UCSD-AML1 (cell line): ENCODE results near the gene MARCKSL1.
"Not testable (repeated sequence)": the region's sequence is repeated elsewhere in the genome, so short reads cannot be mapped to it uniquely, and the experiment has no call there.

Source experiments
- DNase-seq: peaks from one replicate; lab custom pipeline; 2025; ENCODE audit not compliant: unreplicated experiment; lab: John Stamatoyannopoulos, UW

The MARCKSL1 gene

DNA sequence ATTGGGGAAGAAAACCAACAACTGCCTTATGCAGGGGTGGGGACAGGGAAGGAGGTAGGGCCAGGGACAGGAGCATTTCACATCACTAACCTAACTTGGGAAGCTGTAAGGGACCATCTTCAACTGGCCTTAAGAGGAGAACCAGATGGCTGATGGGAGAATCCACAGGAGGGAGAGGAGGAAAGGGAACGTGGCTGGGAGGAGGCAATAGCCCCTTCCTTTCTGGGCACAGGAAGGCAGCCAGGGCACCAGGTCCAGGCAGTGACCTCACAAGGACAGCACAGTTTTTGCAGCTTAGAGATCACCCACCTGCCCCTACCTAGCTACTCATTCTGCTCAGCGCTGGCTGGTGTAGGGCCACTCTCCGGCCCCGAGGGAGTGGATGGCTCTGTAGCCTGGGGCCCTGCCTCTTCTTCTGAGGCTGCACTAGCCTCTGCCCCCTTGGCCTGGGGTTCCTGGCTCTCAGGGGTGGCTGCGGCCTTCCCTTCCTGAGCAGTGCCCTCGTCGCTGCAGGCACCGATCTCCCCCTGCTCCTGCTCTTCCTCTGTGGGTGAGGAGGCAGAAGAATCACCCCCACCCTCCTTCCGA, 1.7 kb downstream of the MARCKSL1 start:
- DNase-seq = no peak

DNA sequence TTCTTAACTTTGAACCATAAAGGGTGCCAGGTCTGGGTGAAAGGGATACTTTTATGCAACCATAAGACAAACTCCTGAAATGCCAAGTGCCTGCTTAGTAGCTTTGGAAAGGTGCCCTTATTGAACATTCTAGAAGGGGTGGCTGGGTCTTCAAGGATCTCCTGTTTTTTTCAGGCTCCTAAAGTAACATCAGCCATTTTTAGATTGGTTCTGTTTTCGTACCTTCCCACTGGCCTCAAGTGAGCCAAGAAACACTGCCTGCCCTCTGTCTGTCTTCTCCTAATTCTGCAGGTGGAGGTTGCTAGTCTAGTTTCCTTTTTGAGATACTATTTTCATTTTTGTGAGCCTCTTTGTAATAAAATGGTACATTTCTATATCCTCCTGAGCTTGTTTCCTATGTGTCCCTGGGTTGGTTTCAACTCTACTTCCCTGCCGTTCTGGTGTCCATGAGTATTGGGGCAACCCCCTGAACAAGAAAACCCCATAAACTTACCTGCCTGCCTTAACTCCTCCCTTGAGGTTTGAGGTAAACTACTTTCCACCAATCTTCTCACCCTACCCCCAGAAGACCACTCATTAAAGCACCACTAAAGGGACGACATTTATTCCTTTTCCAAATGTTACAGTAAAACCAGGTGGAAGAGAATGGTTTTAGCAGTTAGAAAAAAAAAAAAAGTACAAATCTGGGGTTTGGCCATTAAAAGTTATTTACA, 2.6 kb downstream of the MARCKSL1 start:
- no peak for DNase-seq

DNA sequence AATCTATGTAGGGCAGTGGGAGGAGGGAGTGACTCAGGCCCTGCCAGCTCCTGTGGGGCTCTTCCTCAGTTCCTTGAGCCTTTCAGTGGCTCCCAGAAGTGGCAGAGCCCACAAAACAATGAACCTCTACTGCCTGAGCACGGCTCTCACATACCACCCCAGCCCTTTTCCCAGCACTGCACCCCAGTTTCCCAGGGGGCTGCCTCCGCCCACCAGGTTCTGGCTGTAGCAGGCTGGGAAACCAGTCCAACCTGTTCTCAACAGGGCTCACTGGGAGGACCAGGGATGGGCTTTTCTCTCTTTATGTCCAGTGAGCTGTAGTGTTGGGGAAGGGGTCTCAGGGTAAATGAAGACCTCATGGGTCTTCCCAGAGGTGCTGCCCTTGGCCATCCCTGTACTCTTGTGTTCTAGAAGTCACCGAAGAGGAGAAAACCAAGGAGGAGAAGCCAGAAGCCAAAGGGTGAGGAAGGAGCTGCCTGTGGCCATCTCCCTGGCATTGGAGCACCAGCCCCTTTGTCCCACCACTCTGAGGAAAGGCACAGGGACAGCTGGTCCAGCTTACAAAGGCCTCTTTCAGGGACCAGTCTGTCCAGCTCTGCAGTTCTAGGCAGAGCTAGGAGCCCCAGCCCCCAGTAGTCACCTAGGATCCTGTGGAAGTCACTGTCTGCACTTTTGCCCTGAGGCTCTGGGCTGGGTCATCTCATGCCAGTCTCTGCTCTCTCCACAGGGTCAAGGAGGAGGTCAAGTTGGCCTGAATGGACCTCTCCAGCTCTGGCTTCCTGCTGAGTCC, 3.5 kb downstream of the MARCKSL1 start:
- no peak for DNase-seq

DNA sequence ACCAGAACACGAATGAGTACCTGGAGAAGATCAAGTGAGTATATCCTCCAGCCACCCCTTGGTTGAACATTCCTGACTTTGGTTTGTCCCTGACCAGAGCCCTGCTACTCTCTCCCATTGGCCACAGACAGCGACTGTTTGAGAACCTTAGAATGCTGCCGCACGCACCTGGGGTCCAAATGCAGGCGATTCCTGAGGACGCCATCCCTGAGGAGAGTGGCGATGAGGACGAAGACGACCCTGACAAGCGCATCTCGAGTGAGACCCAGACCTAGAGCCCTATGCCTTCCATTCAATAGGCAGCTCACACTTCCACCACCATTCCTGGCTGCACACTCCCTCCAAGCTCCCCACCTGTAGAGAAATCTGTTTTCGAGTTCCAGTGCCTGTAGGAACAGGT, 4.5 kb downstream of the MARCKSL1 start:
- DNase-seq = no peak

DNA sequence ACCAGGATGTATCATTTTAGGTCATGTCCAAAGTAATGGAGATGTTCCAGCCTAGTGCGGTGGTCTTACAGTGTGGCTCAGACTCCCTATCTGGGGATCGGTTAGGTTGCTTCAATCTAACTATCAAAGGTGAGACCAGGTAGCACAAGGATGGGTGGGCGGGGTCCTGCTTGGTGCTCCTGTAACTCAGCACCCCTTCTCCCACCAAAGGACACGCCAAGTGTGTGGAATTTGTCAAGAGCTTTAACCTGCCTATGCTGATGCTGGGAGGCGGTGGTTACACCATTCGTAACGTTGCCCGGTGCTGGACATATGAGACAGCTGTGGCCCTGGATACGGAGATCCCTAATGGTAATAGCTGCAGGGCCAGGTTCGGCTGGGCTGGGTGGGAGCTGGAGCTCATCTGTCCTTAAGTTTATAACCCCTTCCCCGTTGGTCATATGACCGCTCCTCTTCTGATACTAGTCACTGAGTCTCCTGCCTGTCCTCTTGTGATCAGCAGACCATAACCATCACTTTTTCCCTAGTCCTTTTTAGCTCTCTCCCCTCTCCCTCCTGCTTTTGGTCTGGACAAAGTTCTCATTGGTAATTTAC, 5.4 kb downstream of the MARCKSL1 start:
- DNase-seq = no peak

DNA sequence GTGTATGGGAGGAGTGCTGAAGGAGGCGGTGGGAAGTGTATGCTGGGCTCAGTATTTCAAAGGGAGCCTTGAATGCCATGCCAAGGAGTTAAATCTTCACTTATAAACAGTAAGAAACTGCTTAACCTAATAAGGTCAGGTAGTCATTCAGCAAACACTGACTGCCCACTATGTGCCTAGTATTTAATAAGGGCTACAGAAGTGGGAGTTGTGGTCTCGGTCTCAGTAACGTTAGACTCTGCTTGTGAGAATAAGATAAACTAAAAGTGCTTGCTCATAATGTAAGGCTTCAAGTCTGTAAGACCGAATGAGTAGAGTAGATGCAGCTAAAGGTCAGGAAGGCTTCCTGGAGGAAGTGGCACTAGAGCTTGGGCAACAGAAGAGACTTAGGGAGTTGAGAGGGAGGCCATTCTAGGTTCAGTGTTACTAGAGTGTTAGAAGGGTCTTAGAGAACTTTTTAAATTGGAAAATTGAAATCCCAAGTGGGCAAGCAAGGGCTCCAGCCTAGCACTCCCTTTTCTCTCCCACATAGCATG, 6.0 kb downstream of the MARCKSL1 start:
- no peak for DNase-seq

DNA sequence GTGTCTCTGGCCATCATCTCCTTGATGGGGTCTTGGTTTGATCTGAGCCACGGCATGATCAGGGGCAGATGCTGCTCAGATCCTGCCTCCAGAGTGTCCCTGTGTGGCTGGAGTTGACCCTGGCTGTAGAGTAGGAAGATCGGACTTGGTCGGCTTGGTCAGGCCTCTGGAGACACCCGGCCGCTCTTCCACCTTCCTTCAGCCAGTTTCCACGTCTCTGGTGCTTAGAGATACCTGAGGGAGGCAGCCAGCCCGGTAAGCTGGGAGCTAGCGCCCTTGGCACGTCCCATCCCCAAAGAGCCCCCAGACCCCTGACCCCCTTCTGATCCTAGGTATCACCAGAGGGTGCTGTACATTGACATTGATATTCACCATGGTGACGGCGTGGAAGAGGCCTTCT, 8.8 kb downstream of the MARCKSL1 start:
- no peak for DNase-seq

DNA sequence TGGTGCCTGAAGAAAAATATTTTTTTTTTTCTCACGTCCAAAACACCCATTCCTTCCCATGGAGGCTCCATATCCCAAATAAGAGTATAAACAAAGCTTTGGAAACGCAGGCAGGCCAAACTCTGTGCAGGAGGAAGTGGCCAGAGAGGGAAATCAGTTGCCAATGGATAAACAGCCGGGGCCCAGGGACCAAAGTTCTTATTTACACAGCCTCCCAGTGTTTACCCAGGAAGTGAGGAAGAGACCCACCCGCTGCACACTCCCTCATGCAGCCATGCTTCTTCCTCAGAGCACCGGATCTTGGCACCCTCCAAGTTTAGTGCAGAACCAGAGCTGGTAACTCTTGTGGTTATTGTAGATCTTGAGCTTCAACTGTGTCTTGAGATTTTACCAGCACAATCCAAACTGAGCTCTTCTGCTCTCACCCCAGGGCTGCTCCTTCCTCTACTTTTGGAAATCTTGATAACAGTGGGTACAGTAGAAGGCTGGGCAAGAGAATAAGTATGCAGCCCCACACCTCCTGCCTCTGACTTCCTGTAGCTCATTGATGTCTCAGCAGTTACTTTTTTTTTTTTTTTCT, 14.2 kb downstream of the MARCKSL1 start:
- DNase-seq = peak; percentile 27

DNA sequence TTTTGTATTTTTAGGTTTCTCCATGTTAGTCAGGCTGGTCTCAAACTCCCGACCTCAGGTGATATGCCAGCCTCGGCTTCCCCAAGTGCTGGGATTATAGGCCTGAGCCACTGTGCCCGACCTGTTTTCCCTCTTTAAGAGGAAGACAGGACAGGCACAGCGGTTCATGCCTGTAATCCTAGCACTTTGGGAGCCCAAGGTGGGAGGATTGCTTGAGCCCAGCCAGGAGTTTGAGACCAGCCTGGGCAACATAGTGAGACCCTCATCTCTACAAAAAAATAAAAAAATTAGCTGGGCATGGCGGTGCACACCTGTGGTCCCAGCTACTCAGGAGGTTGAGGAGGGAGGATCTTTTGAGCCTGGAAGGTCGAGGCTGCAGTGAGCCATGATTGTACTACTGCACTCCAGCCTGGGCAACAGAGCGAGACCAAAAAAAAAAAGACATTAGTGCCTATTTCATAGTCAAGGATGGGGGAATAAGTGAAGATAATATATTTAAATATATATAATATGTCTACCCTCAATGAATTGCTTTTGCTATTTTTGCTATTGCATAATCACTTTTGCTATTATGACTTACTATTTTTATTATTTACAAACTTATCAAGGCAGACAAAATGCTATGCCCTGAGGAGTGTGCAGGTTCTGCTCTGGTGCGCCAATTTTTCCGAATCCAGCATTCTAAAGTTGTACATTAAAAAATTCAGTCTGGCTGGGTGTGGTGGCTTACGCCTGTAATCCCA, 17.7 kb downstream of the MARCKSL1 start:
- no peak for DNase-seq

DNA sequence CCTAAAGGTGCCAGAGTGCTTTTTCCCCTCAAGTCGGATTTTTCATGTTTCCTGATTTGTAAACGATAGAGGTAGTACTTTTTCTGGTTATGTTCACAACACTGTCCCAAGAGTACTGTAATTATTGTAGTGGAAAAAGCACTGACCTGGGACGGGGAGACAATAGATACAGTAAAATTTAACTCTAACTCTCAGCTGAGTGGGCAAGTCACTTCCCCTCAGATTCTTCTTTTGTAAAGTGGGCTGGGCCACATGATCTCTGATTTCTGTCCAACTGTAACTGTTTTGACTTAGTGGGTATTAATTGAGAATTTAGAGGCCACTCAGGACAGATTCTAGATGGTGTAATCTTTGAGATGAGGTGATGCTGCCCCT, 19.1 kb downstream of the MARCKSL1 start:
- DNase-seq = no peak

DNA sequence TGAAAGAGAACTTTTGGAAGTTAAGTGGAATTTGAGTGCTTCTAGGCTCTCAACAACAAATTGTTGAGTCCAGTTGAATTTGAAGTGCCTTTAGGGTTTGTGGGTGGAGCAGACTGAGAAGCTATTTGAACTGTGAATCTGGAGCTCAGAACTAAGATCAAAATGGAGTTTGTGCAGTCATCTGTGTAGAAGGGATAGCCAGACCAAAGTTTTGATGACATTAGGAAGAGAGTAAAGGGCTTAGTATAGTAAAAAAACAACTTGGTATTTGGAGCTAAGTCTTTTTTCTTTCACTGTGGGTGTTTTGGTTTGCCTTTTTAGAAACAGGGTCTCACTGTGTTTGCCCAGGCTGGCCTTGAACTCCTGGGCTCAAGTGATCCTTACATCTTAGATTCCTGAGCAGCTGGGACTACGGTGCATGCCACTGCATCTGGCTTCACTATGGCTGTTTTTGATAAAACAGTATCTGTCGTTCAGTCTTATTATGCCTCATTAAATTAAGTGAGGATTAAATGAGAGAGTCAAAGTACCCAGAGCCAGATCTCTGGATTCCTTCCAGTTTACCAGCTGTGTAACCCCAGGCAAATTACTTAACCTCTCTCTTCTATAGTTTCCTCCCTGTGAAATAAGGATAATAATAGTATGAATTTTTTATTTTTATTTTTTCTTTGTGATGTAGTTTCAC, 24.2 kb downstream of the MARCKSL1 start:
- DNase-seq = no peak

DNA sequence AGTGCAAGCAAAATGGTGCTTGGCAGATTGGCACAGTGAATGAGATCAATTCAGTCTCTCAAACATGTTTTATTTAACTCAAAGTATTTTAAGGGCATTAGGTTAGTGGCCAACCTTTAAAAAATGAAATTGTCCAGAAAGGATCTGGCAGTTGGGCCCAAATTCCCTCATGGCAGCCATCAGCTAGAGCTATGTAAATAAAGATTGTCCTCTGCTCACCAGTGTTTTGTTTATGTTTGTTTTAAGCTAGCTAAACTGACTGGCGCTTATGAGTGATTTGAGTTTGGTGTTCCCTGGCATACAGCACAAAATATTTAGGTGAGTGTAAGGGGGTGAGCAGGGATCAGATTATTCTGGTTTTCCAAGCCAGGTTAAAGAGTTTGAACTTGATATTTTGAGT, 26.1 kb downstream of the MARCKSL1 start:
- no peak for DNase-seq

DNA sequence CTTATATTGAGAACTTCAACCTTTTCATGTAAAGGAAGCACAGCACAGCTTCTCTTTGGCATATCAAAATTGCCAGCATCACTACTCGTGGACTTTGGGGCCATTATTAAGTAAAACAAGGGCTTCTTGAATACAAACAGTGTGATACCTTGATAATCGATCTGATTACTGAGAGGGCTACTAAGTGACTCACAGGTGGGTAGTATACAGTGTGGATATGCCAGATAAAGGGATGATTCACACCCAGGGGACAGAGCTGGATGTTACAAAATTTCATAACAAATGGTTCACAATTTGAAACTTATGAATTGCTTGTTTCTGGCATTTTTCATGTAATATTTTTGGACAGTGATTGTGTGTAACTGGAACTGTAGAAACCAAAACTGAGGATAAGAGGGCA, 28.7 kb downstream of the MARCKSL1 start:
- no peak for DNase-seq

DNA sequence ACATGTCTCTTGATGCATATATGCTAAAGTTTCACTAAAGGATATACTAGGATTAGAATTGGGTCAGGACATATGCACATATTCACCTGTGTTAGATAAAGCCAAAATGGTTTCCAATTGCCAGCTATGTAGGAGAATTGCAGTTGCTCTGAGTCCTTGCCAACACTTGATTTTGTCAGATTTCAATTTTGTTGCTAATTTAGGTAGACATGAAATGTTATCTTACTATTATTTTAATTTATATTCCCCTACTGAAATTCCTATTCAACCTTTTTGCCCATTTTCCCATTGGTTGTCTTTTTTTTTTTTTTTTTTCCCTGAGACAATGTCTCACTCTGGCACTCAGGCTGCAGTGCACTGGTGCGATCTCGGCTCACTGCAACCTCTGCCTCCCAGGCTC, 30.7 kb downstream of the MARCKSL1 start:
- no peak for DNase-seq

DNA sequence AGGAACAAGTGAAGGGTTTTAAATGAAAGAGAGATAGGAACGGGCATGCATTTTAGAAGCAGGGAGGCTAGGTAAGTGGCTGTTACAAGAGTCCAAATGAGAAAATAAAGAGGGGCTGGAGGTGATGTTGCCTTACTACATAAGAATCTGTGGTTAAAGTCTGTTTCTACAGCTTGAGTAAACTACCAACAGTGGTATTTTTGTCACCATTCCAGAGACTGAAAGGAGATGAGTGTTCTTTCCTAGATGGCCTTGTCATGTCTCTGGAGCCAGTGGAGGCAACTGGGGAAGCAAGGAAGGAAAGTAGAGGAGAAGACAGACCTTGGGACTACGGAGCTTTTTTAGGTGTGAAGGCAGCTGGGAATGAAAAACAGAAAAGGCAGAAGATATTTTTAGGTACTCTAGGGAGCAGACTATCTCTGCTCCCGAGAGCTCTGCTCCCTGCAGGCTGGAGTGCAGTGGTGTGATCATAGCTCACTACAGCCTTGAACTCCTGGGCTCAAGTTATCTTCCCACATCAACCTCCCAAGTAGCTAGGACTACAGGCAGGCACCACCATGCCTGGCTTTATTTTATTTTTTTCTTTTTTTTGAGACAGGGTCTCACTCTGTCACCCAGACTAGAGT, 31.9 kb downstream of the MARCKSL1 start:
- DNase-seq = no peak

DNA sequence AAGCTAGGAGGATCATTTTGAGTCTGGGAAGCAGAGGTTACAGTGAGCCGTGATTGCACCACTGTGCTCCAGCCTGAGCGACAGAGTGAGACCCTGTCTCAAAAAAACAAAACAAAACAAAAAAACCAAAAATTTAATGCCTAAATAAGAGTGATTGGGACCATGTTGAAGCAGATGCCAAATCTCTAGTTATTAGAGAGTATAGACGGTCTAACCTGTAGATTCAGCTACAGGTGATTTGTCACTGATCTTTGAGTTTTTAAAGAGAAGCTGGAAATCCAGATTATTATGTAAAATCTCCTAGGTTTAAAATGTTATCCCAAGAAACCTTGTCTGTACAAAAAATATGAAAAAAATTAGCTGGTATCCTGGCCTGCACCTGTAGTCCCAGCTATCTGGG, 32.7 kb downstream of the MARCKSL1 start:
- DNase-seq = no peak

DNA sequence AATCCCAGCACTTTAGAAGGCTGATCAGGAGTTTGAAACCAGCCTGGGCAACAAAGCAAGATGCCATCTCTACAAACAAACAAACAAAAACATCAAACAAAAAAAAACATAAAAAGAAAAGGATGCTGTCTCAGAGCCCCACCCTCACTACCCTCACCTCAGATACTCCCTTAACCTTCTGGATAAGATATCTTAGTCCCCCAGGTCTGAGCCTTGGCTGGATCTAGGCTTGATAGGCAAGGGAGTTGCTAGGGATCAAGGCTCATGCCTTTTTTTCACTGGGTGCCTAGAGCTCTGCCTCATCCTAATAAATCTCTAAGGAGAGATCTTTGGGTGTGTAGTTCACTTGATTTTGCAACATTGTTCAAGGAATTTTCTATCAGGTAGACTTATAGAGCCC, 36.7 kb downstream of the MARCKSL1 start:
- DNase-seq = no peak

DNA sequence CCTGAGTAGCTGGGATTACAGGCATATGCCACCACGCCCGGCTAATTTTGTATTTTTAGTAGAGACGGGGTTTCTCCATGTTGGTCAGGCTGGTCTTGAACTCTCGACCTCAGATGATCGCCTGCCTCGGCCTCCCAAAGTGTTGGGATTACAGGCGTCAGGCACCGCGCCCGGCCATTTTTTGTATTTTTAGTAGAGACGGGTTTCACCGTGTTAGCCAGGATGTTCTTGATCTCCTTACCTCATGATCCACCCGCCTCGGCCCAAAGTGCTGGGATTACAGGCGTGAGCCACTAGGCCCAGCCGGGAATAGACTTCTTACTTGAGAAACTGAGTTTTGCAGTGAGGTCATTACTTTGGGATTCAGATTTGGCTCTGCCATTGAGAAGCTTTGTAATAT, 37.8 kb downstream of the MARCKSL1 start:
- not testable (repeated sequence) for DNase-seq

DNA sequence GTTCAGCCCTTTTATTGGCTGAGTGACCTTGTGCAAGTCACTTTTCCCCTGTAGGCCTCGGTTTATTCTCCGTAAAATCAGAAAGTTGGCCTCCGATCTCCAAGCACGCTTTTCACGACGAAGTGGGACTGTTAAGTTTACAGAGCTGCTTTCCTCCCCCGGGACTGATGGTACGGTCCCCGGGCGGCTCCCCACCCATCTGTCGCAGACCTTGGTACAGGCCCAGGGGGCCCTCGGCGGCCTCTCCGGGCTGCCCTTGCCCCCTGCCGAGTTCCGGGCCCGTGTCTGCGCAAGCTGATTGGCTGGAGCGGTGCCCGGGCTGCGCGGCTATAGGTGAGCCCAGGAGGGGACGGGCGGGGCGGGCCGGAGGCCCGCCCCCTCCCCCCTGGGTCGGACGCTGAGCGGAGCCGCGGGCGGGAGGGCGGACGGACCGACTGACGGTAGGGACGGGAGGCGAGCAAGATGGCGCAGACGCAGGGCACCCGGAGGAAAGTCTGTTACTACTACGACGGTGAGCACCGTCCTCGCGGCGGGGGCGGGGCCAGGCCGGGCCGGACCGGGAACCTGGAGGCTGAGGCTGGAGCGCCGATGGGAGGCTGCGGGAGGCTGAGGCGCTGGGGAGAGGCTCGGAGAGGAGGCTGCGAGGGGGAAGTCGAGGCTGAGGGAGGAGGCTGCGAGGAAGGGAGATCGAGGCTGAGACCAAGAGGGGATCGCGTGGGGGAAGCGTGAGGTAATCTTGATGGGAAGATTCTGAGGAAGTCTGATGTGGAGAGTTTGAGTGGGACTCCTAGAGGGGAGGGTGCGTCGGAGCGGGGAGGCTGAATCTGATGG, 44.1 kb downstream of the MARCKSL1 start, which contains the start of gene HDAC1:
Gene HDAC1, plus strand, starts transcription at position 376 of the 831 bp plus-strand sequence. Its CDS starts 87 bp downstream, at position 463.
- peak; percentile 98 for DNase-seq
